Head of caudate nucleus (tissue), 42 donors: ENCODE data around the gene TTC13.
"Not testable (repeated sequence)": the region's sequence is repeated elsewhere in the genome, so short reads cannot be mapped to it uniquely, and the experiment has no call there.

ENCODE experiments used
- DNase-seq, 42 donors: peaks; one replicate each; pipeline versions ENCODE4 v3.0.0 to v3.0.0-alpha.2; 2020 to 2021; ENCODE audit warnings: mixed read lengths in 7 of 42
- intact Hi-C: fragments of 100-400 bp; cut with DNase I; formaldehyde crosslinking; loops from one replicate; pipeline ENCODE4 v1.15.0; 2022

The TTC13 gene

GRCh38 chr1:231000201-231000600, 21.5 kb upstream of the TTC13 start:
- intact Hi-C loops, result no loop called here

GRCh38 chr1:230994860-230995259, 16.2 kb upstream of the TTC13 start:
- DNase-seq, result no peak
- intact Hi-C loops, result no loop called here

More at GRCh38 chr1:231000201-231000600, 21.5 kb upstream of the TTC13 start:
- no peak for DNase-seq

GRCh38 chr1:230992100-230992774, 13.6 kb upstream of the TTC13 start:
- DNase-seq, result peak in 2 of 42 donors; percentile 10 to 31
- intact Hi-C loops, result no loop called here

GRCh38 chr1:230987448-230987847, 8.8 kb upstream of the TTC13 start:
- DNase-seq, result no peak
- intact Hi-C loops, result no loop called here

GRCh38 chr1:230986976-230987375, 8.3 kb upstream of the TTC13 start:
- DNase-seq, result no peak
- intact Hi-C loops, result no loop called here

- intact Hi-C loops, result no loop called here
- no peak for DNase-seq
Measured at GRCh38 chr1:230985711-230986110, 7.0 kb upstream of the TTC13 start.

- intact Hi-C loops, DNase-seq: not testable (repeated sequence)
Measured at GRCh38 chr1:230984622-230985515, 6.2 kb upstream of the TTC13 start.

- intact Hi-C loops, result no loop called here
- no peak for DNase-seq
Measured at GRCh38 chr1:230983811-230984210, 5.2 kb upstream of the TTC13 start.

- no peak for DNase-seq
- intact Hi-C loops, result no loop called here
Measured at GRCh38 chr1:230982696-230983095, 4.0 kb upstream of the TTC13 start.

GRCh38 chr1:230979952-230980351, 1.3 kb upstream of the TTC13 start:
- intact Hi-C loops, result no loop called here
- no peak for DNase-seq

- DNase-seq, result no peak
- intact Hi-C loops, result no loop called here
Measured at GRCh38 chr1:230979389-230979716, 692 bp upstream of the TTC13 start.

- intact Hi-C loops, result no loop called here
- peak in 36 of 42 donors; percentile 10 to 65 (median 36) for DNase-seq
Measured at GRCh38 chr1:230977761-230978490, 735 bp downstream of the TTC13 start.

GRCh38 chr1:230976825-230977747, 1.6 kb downstream of the TTC13 start:
- DNase-seq, result no peak
- intact Hi-C loops, result no loop called here

- intact Hi-C loops, result no loop called here
- no peak for DNase-seq
Measured at GRCh38 chr1:230976360-230976759, 2.3 kb downstream of the TTC13 start.

- no peak for DNase-seq
- intact Hi-C loops, result no loop called here
Measured at GRCh38 chr1:230975636-230976035, 3.0 kb downstream of the TTC13 start.

GRCh38 chr1:230972855-230973271, 5.8 kb downstream of the TTC13 start:
- DNase-seq, result no peak
- intact Hi-C loops, result no loop called here

- DNase-seq, result peak in 5 of 42 donors; percentile 22 to 49 (median 26)
- intact Hi-C loops, result no loop called here
Measured at GRCh38 chr1:230971771-230972170, 6.9 kb downstream of the TTC13 start.

- intact Hi-C loops, result no loop called here
- DNase-seq, result no peak
Measured at GRCh38 chr1:230970432-230970831, 8.2 kb downstream of the TTC13 start.

- no peak for DNase-seq
- intact Hi-C loops, result no loop called here
Measured at GRCh38 chr1:230966358-230966873, 12.2 kb downstream of the TTC13 start.
